GM23338 (cell line): Measurements from ENCODE around the gene SLC66A1. TPM values are rescaled to one million over a fixed set of nuclear protein-coding genes. Genes with fewer than 3 reads are reported as not detected.

Experiments used
- ATAC-seq: fragments of 200-7000 bp; cut with Tn5 transposase; 3 replicates; pipeline ENCODE4 v1.9.1; 2020
- DNase-seq: peaks from one replicate; pipeline ENCODE4 v3.0.0-alpha.2; 2015; ENCODE audit warnings: low spot score
- H2AFZ ChIP-seq: fragments of 200-600 bp; sonication (generic); 2 replicates; pipeline ENCODE4 v1.8.0; 2016; ENCODE audit warnings: antibody characterized with exemption, mild to moderate bottlenecking, moderate library complexity
- H3F3A ChIP-seq: fragments of 200-600 bp; sonication (generic); replicated peaks from 2 replicates; pipeline ENCODE4 v1.8.0; 2017; ENCODE audit warnings: antibody characterized with exemption, mixed run types, low read depth
- H3K27ac ChIP-seq: fragments of 200-600 bp; sonication (generic); 2 replicates; pipeline ENCODE4 v1.6.1; 2016; ENCODE audit warnings: low read depth
- H3K27me3 ChIP-seq: fragments of 200-600 bp; sonication (generic); 2 replicates; pipeline ENCODE4 v1.8.0; 2016; ENCODE audit warnings: mild to moderate bottlenecking, mixed run types, moderate library complexity; ENCODE audit not compliant: insufficient read depth
- H3K36me3 ChIP-seq: fragments of 200-600 bp; sonication (generic); 2 replicates; pipeline ENCODE4 v1.8.0; 2016; ENCODE audit warnings: mild to moderate bottlenecking; ENCODE audit not compliant: insufficient read depth
- H3K4me1 ChIP-seq: fragments of 200-600 bp; sonication (generic); 2 replicates; pipeline ENCODE4 v1.8.0; 2016; ENCODE audit warnings: mild to moderate bottlenecking, moderate library complexity; ENCODE audit not compliant: insufficient read depth
- H3K4me2 ChIP-seq: fragments of 200-600 bp; sonication (generic); 2 replicates; pipeline ENCODE4 v1.7.1; 2017; ENCODE audit warnings: mixed run types
- H3K4me3 ChIP-seq: fragments of 200-600 bp; sonication (generic); 2 replicates; pipeline ENCODE4 v1.6.1; 2016; ENCODE audit warnings: mixed run types
- H3K79me2 ChIP-seq: fragments of 200-600 bp; sonication (generic); replicated peaks from 2 replicates; pipeline ENCODE4 v1.8.0; 2017; ENCODE audit warnings: mild to moderate bottlenecking; ENCODE audit not compliant: insufficient read depth
- H3K9me2 ChIP-seq: fragments of 200-600 bp; sonication (generic); 2 replicates; pipeline ENCODE4 v1.8.0; 2017; ENCODE audit not compliant: insufficient read depth
- H4K20me1 ChIP-seq: fragments of 200-600 bp; sonication (generic); replicated peaks from 2 replicates; pipeline ENCODE4 v1.8.0; 2017; ENCODE audit warnings: mild to moderate bottlenecking; ENCODE audit not compliant: insufficient read depth
- H3K27ac Mint-ChIP-seq: 2 replicates; pipeline ENCODE4 v1.8.0; 2020; ENCODE audit warnings: inconsistent platforms, mild to moderate bottlenecking, moderate library complexity, mixed read lengths
- H3K27me3 Mint-ChIP-seq: 3 replicates; pipeline ENCODE4 v1.8.0; 2022; ENCODE audit warnings: low read depth, mild to moderate bottlenecking, moderate library complexity, mixed read lengths, inconsistent platforms; ENCODE audit not compliant: insufficient read depth, poor library complexity
- H3K36me3 Mint-ChIP-seq: 3 replicates; pipeline ENCODE4 v1.8.0; 2021; ENCODE audit warnings: low read depth, mild to moderate bottlenecking, inconsistent platforms, moderate library complexity, mixed read lengths
- H3K4me1 Mint-ChIP-seq: 3 replicates; pipeline ENCODE4 v1.8.0; 2020; ENCODE audit warnings: mild to moderate bottlenecking, inconsistent platforms, mixed read lengths
- H3K4me3 Mint-ChIP-seq: 3 replicates; pipeline ENCODE4 v1.8.0; 2021; ENCODE audit warnings: moderate library complexity, mild to moderate bottlenecking, inconsistent platforms, mixed read lengths
- H3K9me3 Mint-ChIP-seq: 3 replicates; pipeline ENCODE4 v1.8.0; 2020; ENCODE audit warnings: moderate library complexity, mild to moderate bottlenecking, inconsistent platforms, mixed read lengths
- CREB1 ChIP-seq: fragments of 250-450 bp; sonication (Bioruptor Pico); IDR thresholded peaks from 2 replicates; pipeline ENCODE4 v1.5.0; 2020; ENCODE audit warnings: low read depth, mild to moderate bottlenecking, moderate library complexity
- EZH2 ChIP-seq: fragments of 200-600 bp; sonication (generic); IDR thresholded peaks from one replicate; pipeline ENCODE4 v1.8.0; 2017; ENCODE audit warnings: antibody characterized with exemption, mild to moderate bottlenecking, low read depth; ENCODE audit not compliant: unreplicated experiment
- EZH2phosphoT487 ChIP-seq: fragments of 200-600 bp; sonication (generic); IDR thresholded peaks from one replicate; pipeline ENCODE4 v1.8.1; 2018; ENCODE audit warnings: antibody characterized with exemption; ENCODE audit not compliant: unreplicated experiment
- JUNB ChIP-seq: IDR thresholded peaks from one replicate; pipeline ENCODE4 v1.6.1; 2016; ENCODE audit warnings: antibody characterized with exemption; ENCODE audit not compliant: unreplicated experiment
- NANOG ChIP-seq: IDR thresholded peaks from 2 replicates; pipeline ENCODE4 v1.6.1; 2016; ENCODE audit warnings: antibody characterized with exemption, borderline replicate concordance
- POLR2AphosphoS5 ChIP-seq: IDR thresholded peaks from 2 replicates; pipeline ENCODE4 v1.6.1; 2016; ENCODE audit warnings: antibody characterized with exemption, low read depth
- STAT1 ChIP-seq: IDR thresholded peaks from one replicate; pipeline ENCODE4 v1.6.1; 2016; ENCODE audit warnings: antibody characterized with exemption; ENCODE audit not compliant: unreplicated experiment
- ZNF114 ChIP-seq: fragments of 250-450 bp; sonication (Bioruptor Pico); IDR thresholded peaks from 2 replicates; pipeline ENCODE4 v1.5.0; 2020; ENCODE audit warnings: mild to moderate bottlenecking, moderate library complexity
- ZNF331 ChIP-seq: fragments of 250-450 bp; sonication (Bioruptor Pico); IDR thresholded peaks from 2 replicates; pipeline ENCODE4 v1.5.0; 2020; ENCODE audit warnings: low read depth, mild to moderate bottlenecking, moderate library complexity
- polyA plus RNA-seq: library from polyadenylated mRNA; unstranded; fragments of >200 nt; fragmentation: Nextera tagmentation; extraction: Ambion mirVana; gene quantifications from 2 replicates; pipeline ENCODE4 v1.2.1, GENCODE V29; 2016
- total RNA-seq: library from RNA; depleted of rRNA; stranded (reverse); fragments of >200 nt; shearing (Covaris generic); gene quantifications from 2 replicates; pipeline ENCODE4 v1.2.3, GENCODE V29; 2014
- TF ChIP-seq, protein P1 (sequence below): fragments of 250-450 bp; sonication (Bioruptor Pico); IDR thresholded peaks from 2 replicates; pipeline ENCODE4 v1.5.0; 2020; ENCODE audit warnings: mild to moderate bottlenecking, moderate library complexity
- TF ChIP-seq, protein P2 (sequence below): IDR thresholded peaks from one replicate; pipeline ENCODE4 v1.6.1; 2018; ENCODE audit warnings: antibody characterized with exemption; ENCODE audit not compliant: unreplicated experiment
- TF ChIP-seq, protein P3 (sequence below), 2 experiments: fragments of 200-600 bp in 1 of 2; sonication (generic) in 1 of 2; conservative IDR thresholded peaks; 2 replicates each; pipeline versions ENCODE4 v1.5.1 to v1.6.1; 2016 to 2017; ENCODE audit warnings: antibody characterized with exemption in 2 of 2, low read depth in 2 of 2, mild to moderate bottlenecking in 2 of 2, moderate library complexity in 1 of 2
- TF ChIP-seq, protein P4 (sequence below): IDR thresholded peaks from 2 replicates; pipeline ENCODE4 v1.6.1; 2016; ENCODE audit warnings: antibody characterized with exemption

SLC66A1 gene
- total and polyA plus RNA-seq, 2 experiments from 2014 or later, result 6.9 to 19.7 TPM

DNA sequence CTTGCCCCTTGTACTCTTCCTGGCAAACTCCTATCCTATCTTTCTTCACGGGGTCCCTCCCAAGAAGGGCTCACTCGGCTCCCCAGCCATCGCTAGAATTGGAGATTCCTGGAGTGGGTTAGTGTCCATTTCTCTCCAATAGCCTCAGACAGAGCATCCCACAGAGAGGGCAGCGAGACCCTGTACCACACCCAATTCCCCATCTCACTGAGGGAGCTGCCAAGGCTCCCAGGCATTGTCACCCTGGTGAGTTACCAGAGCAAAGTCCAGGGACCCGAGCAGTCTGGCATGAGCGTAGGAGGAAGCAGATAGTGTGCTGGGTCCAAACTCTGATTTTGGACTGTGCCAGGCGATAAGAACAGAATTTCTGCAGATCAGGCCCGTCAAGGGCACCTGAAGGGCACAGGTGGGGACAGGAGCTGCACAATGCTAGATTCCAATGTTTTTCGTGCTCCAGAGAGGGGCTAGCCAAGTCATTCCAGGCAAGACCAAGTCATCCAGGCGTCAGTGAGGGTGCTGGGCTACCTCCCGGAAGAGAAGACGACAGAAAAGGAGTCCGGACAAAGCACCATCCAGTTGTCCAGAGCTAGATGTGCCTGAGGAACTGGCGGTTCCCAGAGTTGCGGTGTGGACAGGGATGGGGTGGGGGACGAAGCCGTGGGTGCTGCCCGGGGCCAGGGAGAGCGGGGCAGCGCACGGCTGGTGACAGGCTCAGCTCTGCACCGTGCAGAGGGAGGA is 38.9 kb upstream of the SLC66A1 start:
- peak overlapping the region; percentile 80; the same call in 1 of the 2 replicates for H2AFZ ChIP-seq
- Mint-ChIP-seq H3K9me3 (peaks cover 3% of the 10 kb centered on the region; the same call in 2 of the 3 replicates), H3K36me3 (peaks cover 2% of the 10 kb centered on the region; the same call in 2 of the 3 replicates), H3K27ac (no peak overlapping the region), H3K4me3 (peak overlapping the region; percentile 50), H3K4me1 (peaks cover 3% of the 10 kb centered on the region; the same call in 1 of the 3 replicates), H3K27me3 (peaks cover 35% of the 10 kb centered on the region)
- H3K36me3 ChIP-seq, result no peaks in the 10 kb centered on the region
- H3K27ac ChIP-seq, result no peak overlapping the region
- ATAC-seq (peak; percentile 73), DNase-seq (no peak)
- H3F3A ChIP-seq, result no peaks in the 10 kb centered on the region
- peak overlapping the region; percentile 76; the same call in 1 of the 2 replicates for H3K4me2 ChIP-seq
- peak overlapping the region; percentile 51; the same call in 1 of the 2 replicates for H3K4me3 ChIP-seq
- no peaks in the 10 kb centered on the region for H3K79me2 ChIP-seq
- H4K20me1 ChIP-seq, result no peaks in the 10 kb centered on the region
- peaks cover 34% of the 10 kb centered on the region for H3K27me3 ChIP-seq
- H3K9me2 ChIP-seq, result no peaks in the 10 kb centered on the region
- H3K4me1 ChIP-seq, result no peaks in the 10 kb centered on the region
- TF ChIP-seq, protein P1, sequence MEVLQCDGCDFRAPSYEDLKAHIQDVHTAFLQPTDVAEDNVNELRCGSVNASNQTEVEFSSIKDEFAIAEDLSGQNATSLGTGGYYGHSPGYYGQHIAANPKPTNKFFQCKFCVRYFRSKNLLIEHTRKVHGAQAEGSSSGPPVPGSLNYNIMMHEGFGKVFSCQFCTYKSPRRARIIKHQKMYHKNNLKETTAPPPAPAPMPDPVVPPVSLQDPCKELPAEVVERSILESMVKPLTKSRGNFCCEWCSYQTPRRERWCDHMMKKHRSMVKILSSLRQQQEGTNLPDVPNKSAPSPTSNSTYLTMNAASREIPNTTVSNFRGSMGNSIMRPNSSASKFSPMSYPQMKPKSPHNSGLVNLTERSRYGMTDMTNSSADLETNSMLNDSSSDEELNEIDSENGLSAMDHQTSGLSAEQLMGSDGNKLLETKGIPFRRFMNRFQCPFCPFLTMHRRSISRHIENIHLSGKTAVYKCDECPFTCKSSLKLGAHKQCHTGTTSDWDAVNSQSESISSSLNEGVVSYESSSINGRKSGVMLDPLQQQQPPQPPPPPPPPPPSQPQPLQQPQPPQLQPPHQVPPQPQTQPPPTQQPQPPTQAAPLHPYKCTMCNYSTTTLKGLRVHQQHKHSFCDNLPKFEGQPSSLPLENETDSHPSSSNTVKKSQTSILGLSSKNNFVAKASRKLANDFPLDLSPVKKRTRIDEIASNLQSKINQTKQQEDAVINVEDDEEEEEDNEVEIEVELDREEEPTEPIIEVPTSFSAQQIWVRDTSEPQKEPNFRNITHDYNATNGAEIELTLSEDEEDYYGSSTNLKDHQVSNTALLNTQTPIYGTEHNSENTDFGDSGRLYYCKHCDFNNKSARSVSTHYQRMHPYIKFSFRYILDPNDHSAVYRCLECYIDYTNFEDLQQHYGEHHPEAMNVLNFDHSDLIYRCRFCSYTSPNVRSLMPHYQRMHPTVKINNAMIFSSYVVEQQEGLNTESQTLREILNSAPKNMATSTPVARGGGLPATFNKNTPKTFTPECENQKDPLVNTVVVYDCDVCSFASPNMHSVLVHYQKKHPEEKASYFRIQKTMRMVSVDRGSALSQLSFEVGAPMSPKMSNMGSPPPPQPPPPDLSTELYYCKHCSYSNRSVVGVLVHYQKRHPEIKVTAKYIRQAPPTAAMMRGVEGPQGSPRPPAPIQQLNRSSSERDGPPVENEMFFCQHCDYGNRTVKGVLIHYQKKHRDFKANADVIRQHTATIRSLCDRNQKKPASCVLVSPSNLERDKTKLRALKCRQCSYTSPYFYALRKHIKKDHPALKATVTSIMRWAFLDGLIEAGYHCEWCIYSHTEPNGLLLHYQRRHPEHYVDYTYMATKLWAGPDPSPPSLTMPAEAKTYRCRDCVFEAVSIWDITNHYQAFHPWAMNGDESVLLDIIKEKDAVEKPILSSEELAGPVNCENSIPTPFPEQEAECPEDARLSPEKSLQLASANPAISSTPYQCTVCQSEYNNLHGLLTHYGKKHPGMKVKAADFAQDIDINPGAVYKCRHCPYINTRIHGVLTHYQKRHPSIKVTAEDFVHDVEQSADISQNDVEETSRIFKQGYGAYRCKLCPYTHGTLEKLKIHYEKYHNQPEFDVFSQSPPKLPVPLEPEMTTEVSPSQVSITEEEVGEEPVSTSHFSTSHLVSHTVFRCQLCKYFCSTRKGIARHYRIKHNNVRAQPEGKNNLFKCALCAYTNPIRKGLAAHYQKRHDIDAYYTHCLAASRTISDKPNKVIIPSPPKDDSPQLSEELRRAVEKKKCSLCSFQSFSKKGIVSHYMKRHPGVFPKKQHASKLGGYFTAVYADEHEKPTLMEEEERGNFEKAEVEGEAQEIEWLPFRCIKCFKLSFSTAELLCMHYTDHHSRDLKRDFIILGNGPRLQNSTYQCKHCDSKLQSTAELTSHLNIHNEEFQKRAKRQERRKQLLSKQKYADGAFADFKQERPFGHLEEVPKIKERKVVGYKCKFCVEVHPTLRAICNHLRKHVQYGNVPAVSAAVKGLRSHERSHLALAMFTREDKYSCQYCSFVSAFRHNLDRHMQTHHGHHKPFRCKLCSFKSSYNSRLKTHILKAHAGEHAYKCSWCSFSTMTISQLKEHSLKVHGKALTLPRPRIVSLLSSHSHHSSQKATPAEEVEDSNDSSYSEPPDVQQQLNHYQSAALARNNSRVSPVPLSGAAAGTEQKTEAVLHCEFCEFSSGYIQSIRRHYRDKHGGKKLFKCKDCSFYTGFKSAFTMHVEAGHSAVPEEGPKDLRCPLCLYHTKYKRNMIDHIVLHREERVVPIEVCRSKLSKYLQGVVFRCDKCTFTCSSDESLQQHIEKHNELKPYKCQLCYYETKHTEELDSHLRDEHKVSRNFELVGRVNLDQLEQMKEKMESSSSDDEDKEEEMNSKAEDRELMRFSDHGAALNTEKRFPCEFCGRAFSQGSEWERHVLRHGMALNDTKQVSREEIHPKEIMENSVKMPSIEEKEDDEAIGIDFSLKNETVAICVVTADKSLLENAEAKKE (CRISPR knock-in tag), result no peak
- TF ChIP-seq, protein P2, sequence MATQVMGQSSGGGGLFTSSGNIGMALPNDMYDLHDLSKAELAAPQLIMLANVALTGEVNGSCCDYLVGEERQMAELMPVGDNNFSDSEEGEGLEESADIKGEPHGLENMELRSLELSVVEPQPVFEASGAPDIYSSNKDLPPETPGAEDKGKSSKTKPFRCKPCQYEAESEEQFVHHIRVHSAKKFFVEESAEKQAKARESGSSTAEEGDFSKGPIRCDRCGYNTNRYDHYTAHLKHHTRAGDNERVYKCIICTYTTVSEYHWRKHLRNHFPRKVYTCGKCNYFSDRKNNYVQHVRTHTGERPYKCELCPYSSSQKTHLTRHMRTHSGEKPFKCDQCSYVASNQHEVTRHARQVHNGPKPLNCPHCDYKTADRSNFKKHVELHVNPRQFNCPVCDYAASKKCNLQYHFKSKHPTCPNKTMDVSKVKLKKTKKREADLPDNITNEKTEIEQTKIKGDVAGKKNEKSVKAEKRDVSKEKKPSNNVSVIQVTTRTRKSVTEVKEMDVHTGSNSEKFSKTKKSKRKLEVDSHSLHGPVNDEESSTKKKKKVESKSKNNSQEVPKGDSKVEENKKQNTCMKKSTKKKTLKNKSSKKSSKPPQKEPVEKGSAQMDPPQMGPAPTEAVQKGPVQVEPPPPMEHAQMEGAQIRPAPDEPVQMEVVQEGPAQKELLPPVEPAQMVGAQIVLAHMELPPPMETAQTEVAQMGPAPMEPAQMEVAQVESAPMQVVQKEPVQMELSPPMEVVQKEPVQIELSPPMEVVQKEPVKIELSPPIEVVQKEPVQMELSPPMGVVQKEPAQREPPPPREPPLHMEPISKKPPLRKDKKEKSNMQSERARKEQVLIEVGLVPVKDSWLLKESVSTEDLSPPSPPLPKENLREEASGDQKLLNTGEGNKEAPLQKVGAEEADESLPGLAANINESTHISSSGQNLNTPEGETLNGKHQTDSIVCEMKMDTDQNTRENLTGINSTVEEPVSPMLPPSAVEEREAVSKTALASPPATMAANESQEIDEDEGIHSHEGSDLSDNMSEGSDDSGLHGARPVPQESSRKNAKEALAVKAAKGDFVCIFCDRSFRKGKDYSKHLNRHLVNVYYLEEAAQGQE, result no peak
- TF ChIP-seq POLR2AphosphoS5, result no peak
- no peak for TF ChIP-seq EZH2
- no peak for TF ChIP-seq STAT1
- no peak for TF ChIP-seq ZNF331 (CRISPR knock-in tag)
- TF ChIP-seq EZH2phosphoT487, result no peak
- TF ChIP-seq, protein P3, sequence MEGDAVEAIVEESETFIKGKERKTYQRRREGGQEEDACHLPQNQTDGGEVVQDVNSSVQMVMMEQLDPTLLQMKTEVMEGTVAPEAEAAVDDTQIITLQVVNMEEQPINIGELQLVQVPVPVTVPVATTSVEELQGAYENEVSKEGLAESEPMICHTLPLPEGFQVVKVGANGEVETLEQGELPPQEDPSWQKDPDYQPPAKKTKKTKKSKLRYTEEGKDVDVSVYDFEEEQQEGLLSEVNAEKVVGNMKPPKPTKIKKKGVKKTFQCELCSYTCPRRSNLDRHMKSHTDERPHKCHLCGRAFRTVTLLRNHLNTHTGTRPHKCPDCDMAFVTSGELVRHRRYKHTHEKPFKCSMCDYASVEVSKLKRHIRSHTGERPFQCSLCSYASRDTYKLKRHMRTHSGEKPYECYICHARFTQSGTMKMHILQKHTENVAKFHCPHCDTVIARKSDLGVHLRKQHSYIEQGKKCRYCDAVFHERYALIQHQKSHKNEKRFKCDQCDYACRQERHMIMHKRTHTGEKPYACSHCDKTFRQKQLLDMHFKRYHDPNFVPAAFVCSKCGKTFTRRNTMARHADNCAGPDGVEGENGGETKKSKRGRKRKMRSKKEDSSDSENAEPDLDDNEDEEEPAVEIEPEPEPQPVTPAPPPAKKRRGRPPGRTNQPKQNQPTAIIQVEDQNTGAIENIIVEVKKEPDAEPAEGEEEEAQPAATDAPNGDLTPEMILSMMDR (conservative IDR thresholded peaks at IDR 0.05; ENCODE audit: low read depth in 2 of 2), result no peak
- no peak for TF ChIP-seq ZNF114 (CRISPR knock-in tag)
- no peak for TF ChIP-seq CREB1 (CRISPR knock-in tag)
- TF ChIP-seq JUNB, result no peak
- no peak for TF ChIP-seq NANOG
- TF ChIP-seq, protein P4, sequence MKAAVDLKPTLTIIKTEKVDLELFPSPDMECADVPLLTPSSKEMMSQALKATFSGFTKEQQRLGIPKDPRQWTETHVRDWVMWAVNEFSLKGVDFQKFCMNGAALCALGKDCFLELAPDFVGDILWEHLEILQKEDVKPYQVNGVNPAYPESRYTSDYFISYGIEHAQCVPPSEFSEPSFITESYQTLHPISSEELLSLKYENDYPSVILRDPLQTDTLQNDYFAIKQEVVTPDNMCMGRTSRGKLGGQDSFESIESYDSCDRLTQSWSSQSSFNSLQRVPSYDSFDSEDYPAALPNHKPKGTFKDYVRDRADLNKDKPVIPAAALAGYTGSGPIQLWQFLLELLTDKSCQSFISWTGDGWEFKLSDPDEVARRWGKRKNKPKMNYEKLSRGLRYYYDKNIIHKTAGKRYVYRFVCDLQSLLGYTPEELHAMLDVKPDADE, result no peak
